H1 (cell line): Measurements from ENCODE around the gene MTCL3.

Source experiments
- ATF3 ChIP-seq: IDR thresholded peaks from 2 replicates; pipeline ENCODE4 v1.6.1; 2011; ENCODE audit warnings: low read depth, mild to moderate bottlenecking, low read length; ENCODE audit not compliant: insufficient read depth
- CTCF ChIP-seq, 3 experiments: IDR thresholded peaks; 1 replicate in 2 of 3; 2 replicates in 1 of 3; pipeline versions ENCODE4 v1.5.1 to v1.6.1; 2011; ENCODE audit warnings: low read length in 3 of 3, mild to moderate bottlenecking in 3 of 3, inconsistent platforms in 2 of 3, low read depth in 1 of 3, moderate library complexity in 1 of 3; ENCODE audit not compliant: insufficient read depth in 1 of 3; ENCODE audit errors: control extremely low read depth in 1 of 3
- EP300 ChIP-seq, 2 experiments: IDR thresholded peaks; 1 replicate in 1 of 2; 2 replicates in 1 of 2; pipeline ENCODE4 v1.6.1; 2011 to 2012; ENCODE audit warnings: low read depth in 2 of 2, low read length in 2 of 2, mild to moderate bottlenecking in 2 of 2, borderline replicate concordance in 1 of 2, inconsistent platforms in 1 of 2, moderate library complexity in 1 of 2
- HDAC2 ChIP-seq, 2 experiments: fragments of 300-600 bp in 1 of 2; sonication (generic) in 1 of 2; IDR thresholded peaks; 2 replicates each; pipeline ENCODE4 v1.6.1; 2011 to 2012; ENCODE audit warnings: low read depth in 2 of 2, low read length in 2 of 2, mild to moderate bottlenecking in 2 of 2, moderate library complexity in 2 of 2, borderline replicate concordance in 1 of 2, inconsistent platforms in 1 of 2
- JUND ChIP-seq: IDR thresholded peaks from 2 replicates; pipeline ENCODE4 v1.6.1; 2011; ENCODE audit warnings: mild to moderate bottlenecking, improper control_type of control experiment, low read length
- MAX ChIP-seq: IDR thresholded peaks from 2 replicates; pipeline ENCODE4 v1.6.1; 2012; ENCODE audit warnings: inconsistent platforms
- POLR2AphosphoS5 ChIP-seq: IDR thresholded peaks from 2 replicates; pipeline ENCODE4 v1.6.1; 2011; ENCODE audit warnings: low read depth, low read length
- RAD21 ChIP-seq, 2 experiments: IDR thresholded peaks in 1 of 2; conservative IDR thresholded peaks in 1 of 2; 2 replicates each; pipeline ENCODE4 v1.6.1; 2011; ENCODE audit warnings: low read depth in 2 of 2, low read length in 2 of 2, improper control_type of control experiment in 1 of 2, inconsistent platforms in 1 of 2, mild to moderate bottlenecking in 1 of 2, moderate library complexity in 1 of 2
- RFX5 ChIP-seq: IDR thresholded peaks from 2 replicates; pipeline ENCODE4 v1.6.1; 2011; ENCODE audit warnings: low read depth, low read length, improper control_type of control experiment, borderline replicate concordance
- SP2 ChIP-seq: IDR thresholded peaks from 2 replicates; pipeline ENCODE4 v1.6.1; 2012; ENCODE audit warnings: mild to moderate bottlenecking, low read length, inconsistent platforms

- TF ChIP-seq CTCF (IDR thresholded peaks at IDR 0.05; ENCODE audit: control extremely low read depth in 1 of 3, insufficient read depth in 1 of 3, low read depth in 1 of 3, low read length in 3 of 3) (no peak), EP300 (IDR thresholded peaks at IDR 0.05; ENCODE audit: borderline replicate concordance in 1 of 2, low read depth in 2 of 2, low read length in 2 of 2) (no peak), RAD21 (IDR thresholded peaks at IDR 0.05 in 1 of 2, conservative IDR thresholded peaks at IDR 0.05 in 1 of 2; ENCODE audit: low read depth in 2 of 2, low read length in 2 of 2) (no peak), SP2 (no peak), POLR2AphosphoS5 (no peak), HDAC2 (IDR thresholded peaks at IDR 0.05; ENCODE audit: borderline replicate concordance in 1 of 2, low read depth in 2 of 2, low read length in 2 of 2) (no peak), JUND (no peak), ATF3 (no peak), MAX (no peak), RFX5 (no peak)
Measured at GRCh38 chr6:127494240-127494767, 24.8 kb downstream of the MTCL3 start.
